Coronary artery (tissue), 2 donors: ENCODE measurements around the gene BPTF.

ENCODE experiments used
- DNase-seq: peaks from one replicate; pipeline ENCODE4 v3.0.0-alpha.2; 2017; ENCODE audit warnings: low spot score
- H3K27ac ChIP-seq, 2 donors: fragments of 200-600 bp; sonication (generic); one replicate each; pipeline ENCODE4 v1.5.1; 2016 to 2019
- H3K4me3 ChIP-seq: fragments of 200-600 bp; sonication (generic); 2 replicates; pipeline ENCODE4 v1.5.1; 2016; ENCODE audit warnings: mild to moderate bottlenecking, moderate library complexity
- TF ChIP-seq, protein P1 (sequence below): fragments of 200-600 bp; sonication (generic); IDR thresholded peaks from one replicate; pipeline ENCODE4 v1.5.1; 2019; ENCODE audit warnings: antibody characterized with exemption

BPTF gene

DNA sequence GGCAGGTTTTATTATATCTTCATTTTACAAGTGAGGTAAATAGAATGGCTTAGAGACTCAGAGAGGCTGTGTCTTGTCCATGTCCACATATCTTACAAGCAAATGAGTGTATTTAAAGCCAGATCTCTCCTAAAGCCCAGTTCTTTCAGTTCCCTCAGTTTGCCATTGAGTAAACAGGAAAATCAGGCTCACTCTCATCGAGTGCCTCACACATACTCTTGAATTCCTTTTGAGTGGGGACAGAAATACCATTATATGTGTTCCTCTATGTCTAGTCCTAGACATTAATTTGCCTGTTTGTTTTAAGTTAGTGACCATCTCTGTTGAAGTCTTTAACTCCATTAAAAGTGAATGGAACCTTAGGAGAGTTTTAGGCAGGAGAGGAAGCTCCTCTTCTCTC, 40.1 kb downstream of the BPTF start:
- Histone ChIP-seq H3K27ac (no peak overlapping the region), H3K4me3 (no peak overlapping the region)
- DNase-seq, result no peak
- TF ChIP-seq, protein P1, sequence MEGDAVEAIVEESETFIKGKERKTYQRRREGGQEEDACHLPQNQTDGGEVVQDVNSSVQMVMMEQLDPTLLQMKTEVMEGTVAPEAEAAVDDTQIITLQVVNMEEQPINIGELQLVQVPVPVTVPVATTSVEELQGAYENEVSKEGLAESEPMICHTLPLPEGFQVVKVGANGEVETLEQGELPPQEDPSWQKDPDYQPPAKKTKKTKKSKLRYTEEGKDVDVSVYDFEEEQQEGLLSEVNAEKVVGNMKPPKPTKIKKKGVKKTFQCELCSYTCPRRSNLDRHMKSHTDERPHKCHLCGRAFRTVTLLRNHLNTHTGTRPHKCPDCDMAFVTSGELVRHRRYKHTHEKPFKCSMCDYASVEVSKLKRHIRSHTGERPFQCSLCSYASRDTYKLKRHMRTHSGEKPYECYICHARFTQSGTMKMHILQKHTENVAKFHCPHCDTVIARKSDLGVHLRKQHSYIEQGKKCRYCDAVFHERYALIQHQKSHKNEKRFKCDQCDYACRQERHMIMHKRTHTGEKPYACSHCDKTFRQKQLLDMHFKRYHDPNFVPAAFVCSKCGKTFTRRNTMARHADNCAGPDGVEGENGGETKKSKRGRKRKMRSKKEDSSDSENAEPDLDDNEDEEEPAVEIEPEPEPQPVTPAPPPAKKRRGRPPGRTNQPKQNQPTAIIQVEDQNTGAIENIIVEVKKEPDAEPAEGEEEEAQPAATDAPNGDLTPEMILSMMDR, result no peak

DNA sequence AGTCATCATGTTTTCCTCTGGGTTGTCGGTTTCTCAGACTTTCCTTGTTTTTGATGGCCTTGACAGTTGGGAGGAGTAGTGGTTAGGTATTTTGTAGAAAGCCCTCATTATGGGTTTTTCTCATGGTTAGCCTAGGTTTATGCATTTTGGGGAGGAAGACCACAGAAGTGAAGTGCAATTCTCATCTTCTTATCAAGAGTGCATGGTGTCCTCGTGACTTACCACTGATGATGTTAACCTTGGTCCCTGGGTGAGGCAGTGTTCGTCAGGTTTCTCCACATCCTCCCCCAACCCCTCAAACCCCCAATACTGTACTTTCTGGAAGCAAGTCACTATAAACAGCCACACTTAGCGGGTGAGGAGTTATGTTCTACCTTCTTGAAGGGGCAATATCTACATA, 42.3 kb downstream of the BPTF start:
- TF ChIP-seq, protein P1, result no peak
- Histone ChIP-seq H3K4me3 (no peak overlapping the region), H3K27ac (no peak overlapping the region)
- DNase-seq, result no peak

DNA sequence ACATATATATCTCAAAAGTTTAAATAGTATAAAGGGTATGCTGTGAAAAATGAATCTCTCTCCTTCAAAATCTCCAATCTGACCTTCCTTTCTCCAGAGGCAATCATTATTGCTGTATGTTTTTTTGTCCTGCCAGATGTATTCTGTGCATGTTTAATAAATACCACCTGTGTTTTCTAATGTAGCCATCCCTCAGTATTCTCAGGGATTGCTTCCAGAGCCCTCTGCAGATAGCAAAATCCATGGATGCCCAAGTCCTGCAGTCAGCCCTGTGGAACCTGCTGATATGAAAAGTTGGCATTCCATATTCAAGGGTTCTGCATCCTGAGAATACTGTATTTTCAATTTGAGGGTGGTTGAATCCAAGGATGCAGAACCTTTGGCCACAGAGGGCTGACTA, 42.9 kb downstream of the BPTF start:
- TF ChIP-seq, protein P1, result no peak
- H3K4me3 ChIP-seq, result no peak overlapping the region
- H3K27ac ChIP-seq, result no peak overlapping the region
- no peak for DNase-seq

DNA sequence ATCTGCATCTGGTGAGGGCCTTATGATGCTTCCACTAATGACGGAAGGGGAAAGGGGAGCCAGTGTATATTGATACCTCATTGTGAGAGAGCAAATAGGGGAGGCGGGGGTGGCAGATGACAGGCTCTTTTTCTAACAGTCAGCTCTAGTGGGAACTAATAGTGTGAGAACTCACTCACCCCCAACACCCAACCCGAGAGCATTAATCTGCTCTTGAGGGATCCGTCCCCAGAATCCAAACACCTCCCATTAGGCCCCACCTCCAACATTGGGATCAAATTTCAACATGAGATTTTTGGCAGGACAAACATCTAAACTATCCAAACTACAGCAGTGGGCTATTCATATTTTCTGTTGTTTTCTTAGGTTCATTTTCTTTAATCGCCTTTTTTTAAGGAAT, 54.4 kb downstream of the BPTF start:
- Histone ChIP-seq H3K27ac (no peak overlapping the region), H3K4me3 (no peak overlapping the region)
- TF ChIP-seq, protein P1, result no peak
- DNase-seq, result no peak

DNA sequence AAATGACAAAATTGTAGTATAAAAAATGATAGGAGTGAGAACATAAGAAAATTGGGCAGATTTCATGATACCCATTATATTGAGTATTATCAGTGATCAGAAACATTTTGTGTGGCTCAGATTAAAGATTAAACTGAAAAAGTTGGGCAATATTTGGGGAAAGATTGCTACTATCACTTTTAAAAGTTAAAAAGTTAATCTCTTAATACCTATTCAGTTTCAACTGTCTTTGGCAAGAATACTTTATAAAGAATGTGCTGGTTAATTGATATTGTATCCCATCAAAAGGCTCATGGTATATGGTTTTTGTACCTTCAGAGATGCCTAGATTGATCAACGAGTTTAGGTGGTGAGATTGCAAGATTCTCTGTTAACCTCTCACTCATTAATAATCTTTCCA, 55.8 kb downstream of the BPTF start:
- H3K27ac ChIP-seq, result no peak overlapping the region
- TF ChIP-seq, protein P1, result no peak
- DNase-seq, result no peak

DNA sequence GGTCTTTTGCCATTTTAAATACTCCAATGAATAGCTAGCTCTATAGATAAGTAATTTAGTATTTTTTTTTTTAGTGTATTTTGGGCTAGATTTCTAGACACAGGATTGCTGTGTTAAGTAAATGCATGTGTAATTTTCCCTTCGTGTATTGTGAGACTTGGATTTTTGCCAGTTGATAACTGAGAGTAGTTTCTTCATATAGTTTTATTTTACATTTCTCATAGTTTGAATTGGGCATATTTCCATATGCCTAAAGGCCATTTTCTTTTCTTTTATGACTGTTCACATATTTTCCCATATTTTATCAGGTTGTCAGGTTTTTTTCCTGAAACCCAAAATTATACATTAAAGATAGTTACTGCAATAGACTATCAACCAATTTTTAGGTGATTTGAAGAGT, 59.4 kb downstream of the BPTF start:
- Histone ChIP-seq H3K27ac (no peak overlapping the region), H3K4me3 (no peak overlapping the region)
- no peak for DNase-seq
- TF ChIP-seq, protein P1, result no peak

More for the DNA sequence above, 55.8 kb downstream of the BPTF start:
- no peak overlapping the region for H3K4me3 ChIP-seq

DNA sequence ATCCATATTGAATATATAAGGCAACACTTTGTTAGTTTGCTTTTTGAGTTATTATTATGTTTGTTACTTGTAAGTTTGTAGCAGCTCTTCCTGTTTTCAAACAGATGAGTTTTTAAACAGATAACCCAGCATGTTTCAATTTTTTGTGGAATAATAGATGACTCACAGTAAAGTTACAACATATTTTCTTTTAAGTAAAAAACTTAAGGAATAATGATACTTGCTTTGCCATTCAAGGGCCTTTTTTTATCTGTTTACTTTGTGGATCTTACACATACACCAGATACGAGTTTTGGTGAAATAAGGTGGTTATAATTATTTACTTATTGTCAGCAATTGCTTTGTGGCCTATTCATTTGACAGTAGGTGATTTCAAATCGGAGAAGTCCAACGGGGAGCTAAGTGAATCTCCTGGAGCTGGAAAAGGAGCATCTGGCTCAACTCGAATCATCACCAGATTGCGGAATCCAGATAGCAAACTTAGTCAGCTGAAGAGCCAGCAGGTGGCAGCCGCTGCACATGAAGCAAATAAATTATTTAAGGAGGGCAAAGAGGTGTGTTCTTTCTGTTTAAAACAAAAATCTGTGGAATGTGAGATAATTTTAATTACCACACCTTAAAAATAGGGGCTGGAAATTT, 66.3 kb downstream of the BPTF start:
- no peak overlapping the region for H3K4me3 ChIP-seq
- no peak overlapping the region for H3K27ac ChIP-seq
- TF ChIP-seq, protein P1, result no peak
- no peak for DNase-seq
